IPS-20b (cell line): Measurements from ENCODE around the gene F11R.

Experiments used
- H3K27ac ChIP-seq: one replicate; pipeline ENCODE4 v1.5.1; 2013; ENCODE audit warnings: low read length
- H3K27me3 ChIP-seq: 2 replicates; pipeline ENCODE4 v1.6.1; 2013; ENCODE audit warnings: mild to moderate bottlenecking, low read length, inconsistent platforms; ENCODE audit not compliant: insufficient read depth
- H3K36me3 ChIP-seq: 2 replicates; pipeline ENCODE4 v1.6.1; 2013; ENCODE audit warnings: low read depth, mild to moderate bottlenecking, inconsistent platforms, low read length, moderate library complexity; ENCODE audit not compliant: insufficient read depth
- H3K4me1 ChIP-seq: 2 replicates; pipeline ENCODE4 v1.6.1; 2013; ENCODE audit warnings: mild to moderate bottlenecking, control low read depth, inconsistent platforms, low read length, moderate library complexity; ENCODE audit not compliant: insufficient read depth
- H3K4me3 ChIP-seq: 2 replicates; pipeline ENCODE4 v1.5.1; 2013; ENCODE audit warnings: mild to moderate bottlenecking, low read length, inconsistent platforms
- H3K9ac ChIP-seq: 2 replicates; pipeline ENCODE4 v1.6.1; 2013; ENCODE audit warnings: low read depth, mild to moderate bottlenecking, inconsistent platforms, low read length, moderate library complexity
- H3K9me3 ChIP-seq: 2 replicates; pipeline ENCODE4 v1.6.1; 2013; ENCODE audit warnings: mild to moderate bottlenecking, low read depth, low read length, inconsistent platforms; ENCODE audit not compliant: insufficient read depth

F11R gene

GRCh38 chr1:160981584-160982411 lies 39.2 kb downstream of the F11R start:
- H3K27ac ChIP-seq: peak overlapping the region; percentile 15
- H3K4me3 ChIP-seq: peak overlapping the region; percentile 46; the same call in 1 of the 2 replicates
- no peaks in the 10 kb centered on the region for H3K9me3 ChIP-seq
- no peaks in the 10 kb centered on the region for H3K36me3 ChIP-seq
- peaks cover 17% of the 10 kb centered on the region; the same call in 1 of the 2 replicates for H3K27me3 ChIP-seq
- H3K9ac ChIP-seq: peak overlapping the region; percentile 63
- H3K4me1 ChIP-seq: peaks cover 11% of the 10 kb centered on the region

GRCh38 chr1:160979286-160979685 lies 41.7 kb downstream of the F11R start:
- Histone ChIP-seq H3K9me3 (no peaks in the 10 kb centered on the region), H3K9ac (no peak overlapping the region), H3K27ac (no peak overlapping the region), H3K36me3 (no peaks in the 10 kb centered on the region), H3K4me1 (peaks cover 5% of the 10 kb centered on the region), H3K27me3 (peaks cover 17% of the 10 kb centered on the region; the same call in 1 of the 2 replicates), H3K4me3 (no peak overlapping the region)

GRCh38 chr1:160978510-160978927 lies 42.4 kb downstream of the F11R start:
- no peak overlapping the region for H3K27ac ChIP-seq
- no peak overlapping the region for H3K4me3 ChIP-seq
- no peaks in the 10 kb centered on the region for H3K36me3 ChIP-seq
- no peaks in the 10 kb centered on the region for H3K9me3 ChIP-seq
- peaks cover 5% of the 10 kb centered on the region for H3K4me1 ChIP-seq
- no peak overlapping the region for H3K9ac ChIP-seq
- H3K27me3 ChIP-seq: peaks cover 17% of the 10 kb centered on the region; the same call in 1 of the 2 replicates

- Histone ChIP-seq H3K36me3 (no peaks in the 10 kb centered on the region), H3K9ac (no peak overlapping the region), H3K27ac (no peak overlapping the region), H3K4me3 (no peak overlapping the region), H3K27me3 (no peaks in the 10 kb centered on the region), H3K9me3 (no peaks in the 10 kb centered on the region), H3K4me1 (peaks cover 18% of the 10 kb centered on the region; the same call in 1 of the 2 replicates)
Observed at GRCh38 chr1:160975026-160975425, 45.9 kb downstream of the F11R start.

- H3K27ac ChIP-seq: no peak overlapping the region
- H3K36me3 ChIP-seq: no peaks in the 10 kb centered on the region
- H3K4me3 ChIP-seq: no peak overlapping the region
- H3K9me3 ChIP-seq: no peaks in the 10 kb centered on the region
- H3K9ac ChIP-seq: no peak overlapping the region
- H3K27me3 ChIP-seq: no peaks in the 10 kb centered on the region
- H3K4me1 ChIP-seq: peaks cover 18% of the 10 kb centered on the region; the same call in 1 of the 2 replicates
Observed at GRCh38 chr1:160973491-160973890, 47.5 kb downstream of the F11R start.

- Histone ChIP-seq H3K9me3 (no peaks in the 10 kb centered on the region), H3K4me1 (peaks cover 18% of the 10 kb centered on the region; the same call in 1 of the 2 replicates), H3K36me3 (no peaks in the 10 kb centered on the region), H3K9ac (no peak overlapping the region), H3K27me3 (no peaks in the 10 kb centered on the region), H3K4me3 (no peak overlapping the region), H3K27ac (no peak overlapping the region)
Observed at GRCh38 chr1:160972939-160973338, 48.0 kb downstream of the F11R start.

GRCh38 chr1:160971618-160972056 lies 49.3 kb downstream of the F11R start:
- no peak overlapping the region for H3K27ac ChIP-seq
- no peaks in the 10 kb centered on the region for H3K27me3 ChIP-seq
- H3K36me3 ChIP-seq: no peaks in the 10 kb centered on the region
- H3K9ac ChIP-seq: peak overlapping the region; percentile 8; the same call in 1 of the 2 replicates
- no peaks in the 10 kb centered on the region for H3K9me3 ChIP-seq
- H3K4me3 ChIP-seq: peak overlapping the region; percentile 27
- H3K4me1 ChIP-seq: peaks cover 18% of the 10 kb centered on the region; the same call in 1 of the 2 replicates

- Histone ChIP-seq H3K9me3 (no peaks in the 10 kb centered on the region), H3K27ac (no peak overlapping the region), H3K27me3 (no peaks in the 10 kb centered on the region), H3K36me3 (no peaks in the 10 kb centered on the region), H3K4me3 (no peak overlapping the region), H3K4me1 (peaks cover 5% of the 10 kb centered on the region; the same call in 1 of the 2 replicates), H3K9ac (no peak overlapping the region)
Observed at GRCh38 chr1:160963521-160963920, 57.4 kb downstream of the F11R start.

GRCh38 chr1:160961419-160961818 lies 59.5 kb downstream of the F11R start:
- Histone ChIP-seq H3K4me1 (peaks cover 5% of the 10 kb centered on the region; the same call in 1 of the 2 replicates), H3K9me3 (no peaks in the 10 kb centered on the region), H3K36me3 (no peaks in the 10 kb centered on the region), H3K4me3 (no peak overlapping the region), H3K9ac (no peak overlapping the region), H3K27me3 (no peaks in the 10 kb centered on the region), H3K27ac (no peak overlapping the region)

GRCh38 chr1:160956966-160957365 lies 64.0 kb downstream of the F11R start:
- Histone ChIP-seq H3K27ac (no peak overlapping the region), H3K36me3 (no peaks in the 10 kb centered on the region), H3K4me1 (peaks cover 5% of the 10 kb centered on the region; the same call in 1 of the 2 replicates), H3K9me3 (no peaks in the 10 kb centered on the region), H3K9ac (no peak overlapping the region), H3K27me3 (no peaks in the 10 kb centered on the region), H3K4me3 (no peak overlapping the region)

- no peaks in the 10 kb centered on the region for H3K4me1 ChIP-seq
- no peaks in the 10 kb centered on the region for H3K36me3 ChIP-seq
- H3K9me3 ChIP-seq: no peaks in the 10 kb centered on the region
- no peaks in the 10 kb centered on the region for H3K27me3 ChIP-seq
- no peak within 1 kb of the TSS for H3K27ac ChIP-seq
- no peak within 1 kb of the TSS for H3K9ac ChIP-seq
- no peak within 1 kb of the TSS for H3K4me3 ChIP-seq
Observed at GRCh38 chr1:160954158-160955104, 66.5 kb downstream of the F11R start, which contains the start of gene ITLN2. ITLN2 (minus strand) TSS chr1:160954809; CDS start chr1:160954741, 68 bp downstream.
